ENCODE results near the gene GPC5. TPM values are rescaled to one million over a fixed set of nuclear protein-coding genes. Genes with fewer than 3 reads are reported as not detected.

The GPC5 gene
- total RNA-seq, 1 experiment from 2014 or later: 0.26 TPM

GRCh38 chr13:92807966-92808365, 1409.5 kb downstream of the GPC5 start:
- CTCF ChIA-PET: no interaction called here
- TF ChIP-seq REST (IDR thresholded peaks at IDR 0.05; ENCODE audit: insufficient read depth in 1 of 2, low read depth in 2 of 2, low read length in 1 of 2): no peak
- intact Hi-C loops (cut with micrococcal nuclease; ENCODE audit: unreplicated experiment): no loop called here

GRCh38 chr13:92821324-92821723, 1422.9 kb downstream of the GPC5 start:
- BruUV-seq (replicated peaks): no TSS peak
- intact Hi-C loops (cut with micrococcal nuclease; ENCODE audit: unreplicated experiment): no loop called here
- CTCF ChIA-PET: no interaction called here

More at GRCh38 chr13:92807966-92808365, 1409.5 kb downstream of the GPC5 start:
- H3K4me1 ChIP-seq (ENCODE audit: control insufficient read depth, insufficient read depth, low read length): no peaks in the 10 kb centered on the region
- in situ Hi-C loops (cut with HindIII; ENCODE audit: low pct_unique_long_range_greater_than_20kb, low sequenced_read_pairs): no loop called here
- no peaks in the 10 kb centered on the region for H3K27me3 ChIP-seq (ENCODE audit: control insufficient read depth, insufficient read depth, low read length)
- DNase-seq (ENCODE audit: low read depth, low spot score): no peak
- H3K27ac ChIP-seq (ENCODE audit: low read length): no peak overlapping the region
- H3K4me3 ChIP-seq (ENCODE audit: low read depth in 2 of 2, low read length in 2 of 2): no peak overlapping the region
- no TSS peak for BruUV-seq (replicated peaks)
- H3K36me3 ChIP-seq (ENCODE audit: control insufficient read depth, insufficient read depth, low read length): no peaks in the 10 kb centered on the region
- ATAC-seq: no peak
- POLR2A ChIA-PET: no interaction called here
- no peaks in the 10 kb centered on the region for H3K9me3 ChIP-seq (ENCODE audit: control insufficient read depth, insufficient read depth, low read depth, low read length)

More at GRCh38 chr13:92821324-92821723, 1422.9 kb downstream of the GPC5 start:
- Histone ChIP-seq H3K27ac (ENCODE audit: low read length) (no peak overlapping the region), H3K4me1 (ENCODE audit: control insufficient read depth, insufficient read depth, low read length) (no peaks in the 10 kb centered on the region), H3K9me3 (ENCODE audit: control insufficient read depth, insufficient read depth, low read depth, low read length) (no peaks in the 10 kb centered on the region), H3K36me3 (ENCODE audit: control insufficient read depth, insufficient read depth, low read length) (no peaks in the 10 kb centered on the region), H3K27me3 (ENCODE audit: control insufficient read depth, insufficient read depth, low read length) (no peaks in the 10 kb centered on the region), H3K4me3 (ENCODE audit: low read depth in 2 of 2, low read length in 2 of 2) (no peak overlapping the region)
- POLR2A ChIA-PET: no interaction called here
- ATAC-seq (no peak), DNase-seq (ENCODE audit: low read depth, low spot score) (no peak)
- in situ Hi-C loops (cut with HindIII; ENCODE audit: low pct_unique_long_range_greater_than_20kb, low sequenced_read_pairs): no loop called here
- TF ChIP-seq POLR2AphosphoS5 (IDR thresholded peaks at IDR 0.05; ENCODE audit: low read depth, low read length) (no peak), TCF7L2 (IDR thresholded peaks at IDR 0.05; ENCODE audit: low read depth, low read length) (no peak), SIN3A (IDR thresholded peaks at IDR 0.05; ENCODE audit: borderline replicate concordance, insufficient read depth, low read depth, low read length) (no peak), REST (IDR thresholded peaks at IDR 0.05; ENCODE audit: insufficient read depth in 1 of 2, low read depth in 2 of 2, low read length in 1 of 2) (no peak)
- TF ChIP-seq, protein P1, sequence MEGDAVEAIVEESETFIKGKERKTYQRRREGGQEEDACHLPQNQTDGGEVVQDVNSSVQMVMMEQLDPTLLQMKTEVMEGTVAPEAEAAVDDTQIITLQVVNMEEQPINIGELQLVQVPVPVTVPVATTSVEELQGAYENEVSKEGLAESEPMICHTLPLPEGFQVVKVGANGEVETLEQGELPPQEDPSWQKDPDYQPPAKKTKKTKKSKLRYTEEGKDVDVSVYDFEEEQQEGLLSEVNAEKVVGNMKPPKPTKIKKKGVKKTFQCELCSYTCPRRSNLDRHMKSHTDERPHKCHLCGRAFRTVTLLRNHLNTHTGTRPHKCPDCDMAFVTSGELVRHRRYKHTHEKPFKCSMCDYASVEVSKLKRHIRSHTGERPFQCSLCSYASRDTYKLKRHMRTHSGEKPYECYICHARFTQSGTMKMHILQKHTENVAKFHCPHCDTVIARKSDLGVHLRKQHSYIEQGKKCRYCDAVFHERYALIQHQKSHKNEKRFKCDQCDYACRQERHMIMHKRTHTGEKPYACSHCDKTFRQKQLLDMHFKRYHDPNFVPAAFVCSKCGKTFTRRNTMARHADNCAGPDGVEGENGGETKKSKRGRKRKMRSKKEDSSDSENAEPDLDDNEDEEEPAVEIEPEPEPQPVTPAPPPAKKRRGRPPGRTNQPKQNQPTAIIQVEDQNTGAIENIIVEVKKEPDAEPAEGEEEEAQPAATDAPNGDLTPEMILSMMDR (IDR thresholded peaks at IDR 0.05): no peak
